ENCODE measurements around the gene LMX1A. TPM values are rescaled to one million over a fixed set of nuclear protein-coding genes. Genes with fewer than 3 reads are reported as not detected.
A peak's percentile ranks its signal among the peaks of the same experiment; 100 is the strongest.

The LMX1A gene
- total and polyA plus RNA-seq, 2 donors: 0.05 to 0.11 TPM

DNA sequence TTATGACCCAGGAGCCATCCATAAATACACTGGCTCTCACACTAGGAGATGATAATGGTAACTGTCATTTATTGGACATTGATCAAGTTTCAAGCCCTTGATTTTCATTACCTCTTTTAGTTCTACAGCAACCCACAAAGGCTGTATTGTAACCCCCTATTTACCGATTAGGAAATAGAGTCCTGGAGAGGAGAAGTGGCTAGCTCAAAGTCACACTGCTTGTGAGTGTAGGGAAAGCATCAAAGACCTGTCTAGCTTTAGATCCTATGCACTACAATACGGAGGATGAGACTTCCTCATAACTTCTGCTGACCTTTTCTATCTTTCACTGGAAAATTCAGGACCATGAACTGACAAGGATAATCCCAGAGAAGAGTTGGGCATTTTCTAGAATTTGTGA is 115.2 kb downstream of the LMX1A start:
- Histone ChIP-seq H3K4me1 (ENCODE audit: control insufficient read depth in 2 of 2, insufficient read depth in 2 of 2, low read length in 2 of 2) (no peaks in the 10 kb centered on the region), H3K36me3 (ENCODE audit: control insufficient read depth in 2 of 2, insufficient read depth in 2 of 2, low read length in 1 of 2) (no peaks in the 10 kb centered on the region), H3K27ac (ENCODE audit: low read depth in 1 of 2, low read length in 1 of 2) (no peak overlapping the region), H3K9me3 (ENCODE audit: control insufficient read depth in 2 of 2, insufficient read depth in 1 of 2, low read length in 1 of 2) (no peaks in the 10 kb centered on the region), H3K4me3 (ENCODE audit: low read length in 2 of 2) (no peak overlapping the region), H3K27me3 (ENCODE audit: control insufficient read depth in 2 of 2, insufficient read depth in 1 of 2, low read length in 1 of 2) (peaks cover 8 to 15% of the 10 kb centered on the region in 2 donors)
- DNase-seq (ENCODE audit: low read depth in 6 of 9, low spot score in 9 of 9): no peak
- WGBS: 93% methylated on average over 2 of the region's 2 CpGs

DNA sequence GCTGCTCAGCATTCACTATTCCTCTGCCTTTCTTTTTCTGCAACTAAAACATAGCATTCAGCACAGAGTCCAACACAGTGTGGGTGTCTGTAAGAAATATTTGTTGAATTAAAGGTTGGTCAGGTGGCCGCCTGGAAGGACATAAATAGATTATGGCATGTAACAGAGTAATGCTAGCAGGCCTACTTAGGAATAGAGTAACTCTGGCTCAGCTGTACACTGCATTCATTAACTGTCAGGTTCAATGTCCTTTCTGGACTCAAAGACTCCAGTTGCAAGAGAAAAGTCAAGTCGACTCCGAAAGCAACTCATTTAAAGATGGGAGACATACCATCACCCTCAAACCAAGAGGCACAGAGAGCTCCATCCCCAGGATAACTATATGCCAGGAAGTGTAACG is 116.0 kb downstream of the LMX1A start:
- DNase-seq (ENCODE audit: low read depth in 6 of 9, low spot score in 9 of 9): no peak
- WGBS: 55% methylated on average over 4 of the region's 4 CpGs
- H3K9me3 ChIP-seq (ENCODE audit: control insufficient read depth in 2 of 2, insufficient read depth in 1 of 2, low read length in 1 of 2): no peaks in the 10 kb centered on the region
- no peak overlapping the region for H3K27ac ChIP-seq (ENCODE audit: low read depth in 1 of 2, low read length in 1 of 2)
- no peak overlapping the region for H3K4me3 ChIP-seq (ENCODE audit: low read length in 2 of 2)
- H3K36me3 ChIP-seq (ENCODE audit: control insufficient read depth in 2 of 2, insufficient read depth in 2 of 2, low read length in 1 of 2): no peaks in the 10 kb centered on the region
- peaks cover 15 to 23% of the 10 kb centered on the region in 2 donors for H3K27me3 ChIP-seq (ENCODE audit: control insufficient read depth in 2 of 2, insufficient read depth in 1 of 2, low read length in 1 of 2)
- no peaks in the 10 kb centered on the region for H3K4me1 ChIP-seq (ENCODE audit: control insufficient read depth in 2 of 2, insufficient read depth in 2 of 2, low read length in 2 of 2)

DNA sequence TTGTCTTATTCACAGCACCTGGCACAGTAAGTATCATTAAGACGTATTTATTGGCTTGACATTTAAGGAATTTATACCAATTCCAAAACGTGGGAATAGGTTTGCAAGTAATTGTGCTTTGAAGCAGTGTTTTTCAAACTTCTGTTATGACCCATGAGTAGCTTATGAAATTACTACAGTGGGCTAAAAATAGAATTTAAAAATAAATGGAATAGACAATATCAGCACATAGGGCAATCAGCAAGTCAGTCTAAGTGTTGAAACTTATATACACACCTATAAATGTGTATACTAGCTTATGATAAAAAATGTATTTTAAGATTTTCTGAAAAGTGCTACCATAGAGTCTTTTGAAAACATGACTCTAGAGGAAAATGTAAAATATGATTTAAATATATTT is 116.6 kb downstream of the LMX1A start:
- peaks cover 22 to 29% of the 10 kb centered on the region in 2 donors for H3K27me3 ChIP-seq (ENCODE audit: control insufficient read depth in 2 of 2, insufficient read depth in 1 of 2, low read length in 1 of 2)
- no peak overlapping the region for H3K4me3 ChIP-seq (ENCODE audit: low read length in 2 of 2)
- no peaks in the 10 kb centered on the region for H3K4me1 ChIP-seq (ENCODE audit: control insufficient read depth in 2 of 2, insufficient read depth in 2 of 2, low read length in 2 of 2)
- DNase-seq (ENCODE audit: low read depth in 6 of 9, low spot score in 9 of 9): no peak
- WGBS: 56% methylated on average over 2 of the region's 2 CpGs
- H3K9me3 ChIP-seq (ENCODE audit: control insufficient read depth in 2 of 2, insufficient read depth in 1 of 2, low read length in 1 of 2): no peaks in the 10 kb centered on the region
- no peaks in the 10 kb centered on the region for H3K36me3 ChIP-seq (ENCODE audit: control insufficient read depth in 2 of 2, insufficient read depth in 2 of 2, low read length in 1 of 2)
- no peak overlapping the region for H3K27ac ChIP-seq (ENCODE audit: low read depth in 1 of 2, low read length in 1 of 2)

DNA sequence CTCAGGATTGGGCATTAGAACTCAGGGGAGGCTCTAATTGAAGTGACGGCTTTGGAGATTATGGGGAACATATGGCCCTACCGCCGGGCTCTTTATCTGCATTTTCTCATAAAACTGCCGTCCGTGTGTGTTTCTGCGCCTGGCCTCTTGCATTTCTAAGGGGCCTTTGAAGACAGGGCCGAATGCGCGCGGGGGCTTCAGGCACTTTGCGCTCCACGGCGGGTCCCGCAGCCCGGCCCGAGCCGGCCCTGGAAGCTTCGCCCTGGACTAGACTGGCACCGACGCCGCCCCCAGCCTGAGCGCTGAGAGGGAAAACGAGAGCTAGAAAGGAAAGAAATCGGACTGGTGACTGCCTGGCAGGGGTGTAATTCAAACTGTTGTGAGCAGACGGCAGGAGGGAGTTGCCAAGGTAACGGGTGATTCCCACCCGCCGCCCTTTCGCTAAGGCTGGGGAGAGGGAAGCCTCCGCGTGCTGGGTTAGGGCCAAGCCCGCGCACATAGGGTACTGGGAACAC is 120.7 kb downstream of the LMX1A start:
- no peak for DNase-seq (ENCODE audit: low read depth in 6 of 9, low spot score in 9 of 9)
- H3K4me3 ChIP-seq (ENCODE audit: low read length in 2 of 2): peak overlapping the region in 1 of 2 donors; percentile 5
- H3K27ac ChIP-seq (ENCODE audit: low read depth in 1 of 2, low read length in 1 of 2): no peak overlapping the region
- H3K4me1 ChIP-seq (ENCODE audit: control insufficient read depth in 2 of 2, insufficient read depth in 2 of 2, low read length in 2 of 2): no peaks in the 10 kb centered on the region
- WGBS: 3% methylated on average over 33 of the region's 33 CpGs
- H3K9me3 ChIP-seq (ENCODE audit: control insufficient read depth in 2 of 2, insufficient read depth in 1 of 2, low read length in 1 of 2): no peaks in the 10 kb centered on the region
- H3K27me3 ChIP-seq (ENCODE audit: control insufficient read depth in 2 of 2, insufficient read depth in 1 of 2, low read length in 1 of 2): peaks cover 27 to 49% of the 10 kb centered on the region in 2 donors
- H3K36me3 ChIP-seq (ENCODE audit: control insufficient read depth in 2 of 2, insufficient read depth in 2 of 2, low read length in 1 of 2): no peaks in the 10 kb centered on the region

DNA sequence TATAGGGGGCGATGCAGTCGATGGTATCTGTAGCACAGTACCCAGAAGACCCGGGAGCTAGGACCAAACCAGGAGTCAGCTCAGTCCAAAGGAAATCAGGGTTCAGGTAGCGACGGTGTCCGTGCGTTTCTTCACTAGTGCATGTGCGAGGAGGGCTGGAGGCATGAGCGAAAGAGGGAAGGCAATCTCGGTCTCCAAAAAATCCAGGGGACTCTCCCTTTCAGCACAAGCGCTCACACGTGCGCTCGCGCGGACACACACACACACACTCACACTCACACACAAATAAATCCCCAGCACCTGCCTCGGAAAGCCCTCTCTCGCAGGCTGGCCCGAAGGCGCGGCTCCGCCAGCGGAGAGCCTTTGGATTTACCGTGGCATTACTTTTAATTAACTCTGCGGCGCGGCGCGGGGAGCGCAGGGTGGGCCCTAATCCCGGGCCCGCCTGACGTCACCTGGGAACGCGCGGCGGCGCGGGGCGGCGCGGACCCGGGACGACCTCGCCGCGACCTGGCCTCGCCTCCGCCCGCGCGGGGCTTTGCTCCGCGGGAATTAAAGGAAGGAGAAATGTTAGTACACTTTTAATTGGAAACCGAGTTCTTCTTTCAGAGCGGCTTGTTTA is 121.2 kb downstream of the LMX1A start:
- no peak for DNase-seq (ENCODE audit: low read depth in 6 of 9, low spot score in 9 of 9)
- WGBS: 5% methylated on average over 56 of the region's 56 CpGs
- no peaks in the 10 kb centered on the region for H3K9me3 ChIP-seq (ENCODE audit: control insufficient read depth in 2 of 2, insufficient read depth in 1 of 2, low read length in 1 of 2)
- no peaks in the 10 kb centered on the region for H3K4me1 ChIP-seq (ENCODE audit: control insufficient read depth in 2 of 2, insufficient read depth in 2 of 2, low read length in 2 of 2)
- peak overlapping the region in 1 of 2 donors; percentile 5 for H3K4me3 ChIP-seq (ENCODE audit: low read length in 2 of 2)
- no peaks in the 10 kb centered on the region for H3K36me3 ChIP-seq (ENCODE audit: control insufficient read depth in 2 of 2, insufficient read depth in 2 of 2, low read length in 1 of 2)
- no peak overlapping the region for H3K27ac ChIP-seq (ENCODE audit: low read depth in 1 of 2, low read length in 1 of 2)
- peaks cover 27 to 49% of the 10 kb centered on the region in 2 donors for H3K27me3 ChIP-seq (ENCODE audit: control insufficient read depth in 2 of 2, insufficient read depth in 1 of 2, low read length in 1 of 2)

DNA sequence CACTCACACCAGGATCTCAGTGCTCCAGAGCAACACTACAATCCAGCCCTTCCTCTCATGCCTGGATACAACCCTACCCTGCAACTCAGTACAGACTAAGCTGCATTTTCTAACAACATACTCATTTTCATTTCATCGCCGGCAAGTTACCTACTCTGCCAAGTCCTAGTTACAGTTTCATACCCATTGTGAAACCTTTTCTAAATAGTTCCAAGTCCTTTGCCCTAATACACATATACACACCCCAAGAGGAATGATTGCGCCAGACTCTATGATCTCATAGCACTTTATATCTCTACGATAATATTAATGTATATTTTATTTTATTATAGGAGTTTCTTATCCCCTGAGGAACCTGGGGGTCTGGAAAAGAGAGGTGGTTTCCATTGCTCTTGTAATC is 122.4 kb downstream of the LMX1A start:
- H3K4me3 ChIP-seq (ENCODE audit: low read length in 2 of 2): no peak overlapping the region
- no peaks in the 10 kb centered on the region for H3K36me3 ChIP-seq (ENCODE audit: control insufficient read depth in 2 of 2, insufficient read depth in 2 of 2, low read length in 1 of 2)
- H3K27ac ChIP-seq (ENCODE audit: low read depth in 1 of 2, low read length in 1 of 2): no peak overlapping the region
- H3K9me3 ChIP-seq (ENCODE audit: control insufficient read depth in 2 of 2, insufficient read depth in 1 of 2, low read length in 1 of 2): no peaks in the 10 kb centered on the region
- no peak for DNase-seq (ENCODE audit: low read depth in 6 of 9, low spot score in 9 of 9)
- H3K27me3 ChIP-seq (ENCODE audit: control insufficient read depth in 2 of 2, insufficient read depth in 1 of 2, low read length in 1 of 2): peaks cover 27 to 49% of the 10 kb centered on the region in 2 donors
- H3K4me1 ChIP-seq (ENCODE audit: control insufficient read depth in 2 of 2, insufficient read depth in 2 of 2, low read length in 2 of 2): no peaks in the 10 kb centered on the region
- WGBS: 95% methylated on average over 4 of the region's 4 CpGs

DNA sequence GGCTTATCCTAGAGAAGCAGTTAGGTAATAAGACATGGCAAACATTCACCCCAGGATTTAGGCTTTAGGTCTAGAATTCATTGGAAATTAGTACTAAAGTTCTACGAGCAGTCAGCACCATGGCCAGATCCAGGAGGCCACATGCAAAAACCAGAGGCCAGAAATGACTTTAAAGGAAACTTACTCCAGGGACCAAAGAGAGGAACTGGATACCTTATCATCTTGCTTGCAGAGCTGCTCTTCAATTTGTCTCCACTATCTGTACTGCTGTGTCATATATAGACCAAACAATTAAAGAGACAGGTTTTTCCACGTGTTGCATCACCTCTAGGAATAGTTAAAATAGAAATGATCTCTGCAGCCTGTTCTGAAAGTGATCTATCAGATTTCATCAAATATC is 127.8 kb downstream of the LMX1A start:
- Histone ChIP-seq H3K27me3 (ENCODE audit: control insufficient read depth in 2 of 2, insufficient read depth in 1 of 2, low read length in 1 of 2) (peaks cover 3 to 10% of the 10 kb centered on the region in 2 donors), H3K9me3 (ENCODE audit: control insufficient read depth in 2 of 2, insufficient read depth in 1 of 2, low read length in 1 of 2) (no peaks in the 10 kb centered on the region), H3K4me1 (ENCODE audit: control insufficient read depth in 2 of 2, insufficient read depth in 2 of 2, low read length in 2 of 2) (no peaks in the 10 kb centered on the region), H3K36me3 (ENCODE audit: control insufficient read depth in 2 of 2, insufficient read depth in 2 of 2, low read length in 1 of 2) (no peaks in the 10 kb centered on the region), H3K27ac (ENCODE audit: low read depth in 1 of 2, low read length in 1 of 2) (no peak overlapping the region), H3K4me3 (ENCODE audit: low read length in 2 of 2) (no peak overlapping the region)
- WGBS: 18% methylated on average over 2 of the region's 2 CpGs
- no peak for DNase-seq (ENCODE audit: low read depth in 6 of 9, low spot score in 9 of 9)

DNA sequence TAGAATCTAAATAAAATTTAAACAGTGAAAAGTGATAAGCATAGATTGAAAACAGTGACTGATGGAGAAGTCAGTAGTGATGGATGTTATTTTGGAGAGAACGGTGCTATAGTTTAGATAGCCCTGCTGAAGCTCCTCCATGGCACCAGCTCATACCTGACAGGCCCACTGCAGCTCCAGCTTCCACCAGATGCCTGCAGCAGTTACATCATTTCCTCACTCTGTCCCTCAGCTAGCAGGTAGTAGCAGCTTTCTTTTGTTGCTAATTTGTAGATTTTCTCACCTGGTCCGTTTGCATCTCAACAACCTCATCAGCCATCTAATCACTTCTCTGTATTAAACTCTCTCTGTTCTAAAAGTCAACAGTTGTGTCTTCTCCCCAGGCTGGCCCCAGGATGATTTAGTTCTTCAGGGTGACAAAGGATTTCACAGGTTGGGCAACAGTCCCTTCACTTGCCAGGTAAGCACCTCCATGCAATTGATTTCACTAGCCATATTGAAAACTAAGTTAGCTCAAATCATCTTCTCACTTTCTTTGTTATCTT is 128.3 kb downstream of the LMX1A start:
- H3K36me3 ChIP-seq (ENCODE audit: control insufficient read depth in 2 of 2, insufficient read depth in 2 of 2, low read length in 1 of 2): no peaks in the 10 kb centered on the region
- no peak overlapping the region for H3K27ac ChIP-seq (ENCODE audit: low read depth in 1 of 2, low read length in 1 of 2)
- H3K4me3 ChIP-seq (ENCODE audit: low read length in 2 of 2): no peak overlapping the region
- H3K9me3 ChIP-seq (ENCODE audit: control insufficient read depth in 2 of 2, insufficient read depth in 1 of 2, low read length in 1 of 2): no peaks in the 10 kb centered on the region
- H3K4me1 ChIP-seq (ENCODE audit: control insufficient read depth in 2 of 2, insufficient read depth in 2 of 2, low read length in 2 of 2): no peaks in the 10 kb centered on the region
- H3K27me3 ChIP-seq (ENCODE audit: control insufficient read depth in 2 of 2, insufficient read depth in 1 of 2, low read length in 1 of 2): peaks cover 2 to 5% of the 10 kb centered on the region in 2 donors
- 67% methylated on average over 2 of the region's 2 CpGs for WGBS
- no peak for DNase-seq (ENCODE audit: low read depth in 6 of 9, low spot score in 9 of 9)

DNA sequence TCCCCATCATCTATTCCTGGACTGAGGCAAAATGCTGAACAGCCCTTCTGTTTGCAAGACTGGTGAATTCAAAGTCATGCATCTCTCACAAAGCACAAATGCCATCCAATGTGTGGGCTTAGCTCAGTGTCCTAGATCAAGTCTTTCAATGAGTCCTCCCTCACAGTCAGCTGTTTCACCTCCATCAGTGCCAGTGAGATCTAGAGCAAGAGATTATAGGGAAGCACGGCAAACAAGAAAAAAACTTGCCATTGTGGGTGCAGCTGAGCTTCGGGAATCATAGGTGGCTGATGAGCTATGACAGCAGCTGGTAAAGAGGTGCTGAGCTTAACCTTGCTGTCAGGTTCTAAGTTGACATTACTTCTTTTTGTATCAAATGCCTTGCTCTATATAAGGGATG is 130.2 kb downstream of the LMX1A start:
- H3K4me1 ChIP-seq (ENCODE audit: control insufficient read depth in 2 of 2, insufficient read depth in 2 of 2, low read length in 2 of 2): no peaks in the 10 kb centered on the region
- WGBS: 89% methylated on average over 2 of the region's 2 CpGs
- no peak overlapping the region for H3K4me3 ChIP-seq (ENCODE audit: low read length in 2 of 2)
- no peaks in the 10 kb centered on the region for H3K9me3 ChIP-seq (ENCODE audit: control insufficient read depth in 2 of 2, insufficient read depth in 1 of 2, low read length in 1 of 2)
- no peaks in the 10 kb centered on the region for H3K27me3 ChIP-seq (ENCODE audit: control insufficient read depth in 2 of 2, insufficient read depth in 1 of 2, low read length in 1 of 2)
- no peak overlapping the region for H3K27ac ChIP-seq (ENCODE audit: low read depth in 1 of 2, low read length in 1 of 2)
- no peak for DNase-seq (ENCODE audit: low read depth in 6 of 9, low spot score in 9 of 9)
- no peaks in the 10 kb centered on the region for H3K36me3 ChIP-seq (ENCODE audit: control insufficient read depth in 2 of 2, insufficient read depth in 2 of 2, low read length in 1 of 2)
